NCI-H1092 (cell line): Measurements from ENCODE around the gene PLCG2.
"Not testable (repeated sequence)": the region's sequence is repeated elsewhere in the genome, so short reads cannot be mapped to it uniquely, and the experiment has no call there.

Source experiments
- DNase-seq: peaks from one replicate; lab custom pipeline; 2025; lab: John Stamatoyannopoulos, UW

PLCG2 gene

DNA sequence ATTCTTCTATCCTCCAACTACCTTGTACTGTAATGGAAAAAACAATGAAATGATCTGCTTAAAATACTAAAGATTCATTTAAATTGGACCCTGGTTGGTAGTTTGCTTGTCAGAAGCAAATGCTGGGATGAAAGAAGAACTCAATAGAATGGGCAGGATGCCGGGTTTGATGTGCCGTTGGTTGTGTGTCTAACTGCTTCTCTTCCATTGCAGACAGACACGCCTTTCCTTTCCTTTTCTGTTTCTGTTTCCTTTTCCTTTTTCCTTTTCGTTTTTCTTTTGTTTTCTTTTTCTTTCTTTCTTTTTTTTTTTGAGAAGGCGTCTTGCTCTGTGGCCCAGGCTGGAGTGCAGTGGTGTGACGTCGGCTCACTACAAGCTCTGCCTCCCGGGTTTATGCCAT, 64.6 kb downstream of the PLCG2 start:
- DNase-seq: no peak

DNA sequence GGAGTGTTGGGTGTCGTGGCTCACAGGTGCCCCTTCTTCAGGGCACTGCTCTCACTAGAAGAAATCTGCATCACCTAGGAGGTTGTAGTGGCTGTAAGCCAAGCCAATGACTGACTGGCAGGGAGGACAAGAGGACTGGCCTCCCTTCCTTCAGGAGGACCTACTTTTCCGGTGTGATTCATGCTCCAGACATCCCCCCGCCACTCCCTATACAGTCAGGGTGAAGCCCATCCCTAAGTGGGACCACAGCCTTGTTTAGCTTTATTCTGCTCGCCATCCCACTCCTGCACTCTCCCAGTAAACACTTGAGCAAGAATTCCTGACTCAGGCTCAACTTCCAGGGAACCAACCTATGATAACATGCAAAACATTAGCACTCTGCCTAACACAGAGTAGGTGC, 67.0 kb downstream of the PLCG2 start:
- DNase-seq: no peak

DNA sequence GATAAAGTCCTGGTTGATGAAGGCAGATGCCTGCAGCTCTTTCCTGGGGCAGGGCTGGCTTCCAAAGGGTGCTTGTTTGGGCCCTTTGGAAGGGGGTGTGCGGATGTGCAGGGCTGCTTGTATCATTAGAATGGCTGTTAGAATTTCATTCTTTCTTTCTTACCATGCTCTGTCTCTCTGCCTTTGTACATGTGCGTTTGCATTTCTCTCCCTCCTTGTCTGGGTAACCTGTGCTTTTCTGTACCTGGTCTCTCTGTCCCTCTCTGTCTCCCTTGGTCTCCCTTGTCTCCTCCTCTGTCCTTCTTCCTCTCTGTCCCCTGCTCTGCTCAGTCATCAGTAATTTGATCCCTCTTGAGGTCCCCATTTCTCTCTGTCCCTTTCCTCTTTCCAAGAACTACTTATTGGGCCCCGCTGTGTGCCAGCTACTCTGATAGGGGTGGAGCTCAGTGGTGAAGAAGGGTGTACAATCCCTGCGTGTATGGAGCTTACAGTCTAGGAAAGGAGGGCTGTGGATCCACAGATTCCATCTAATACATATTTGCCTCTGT, 69.3 kb downstream of the PLCG2 start:
- DNase-seq: no peak

DNA sequence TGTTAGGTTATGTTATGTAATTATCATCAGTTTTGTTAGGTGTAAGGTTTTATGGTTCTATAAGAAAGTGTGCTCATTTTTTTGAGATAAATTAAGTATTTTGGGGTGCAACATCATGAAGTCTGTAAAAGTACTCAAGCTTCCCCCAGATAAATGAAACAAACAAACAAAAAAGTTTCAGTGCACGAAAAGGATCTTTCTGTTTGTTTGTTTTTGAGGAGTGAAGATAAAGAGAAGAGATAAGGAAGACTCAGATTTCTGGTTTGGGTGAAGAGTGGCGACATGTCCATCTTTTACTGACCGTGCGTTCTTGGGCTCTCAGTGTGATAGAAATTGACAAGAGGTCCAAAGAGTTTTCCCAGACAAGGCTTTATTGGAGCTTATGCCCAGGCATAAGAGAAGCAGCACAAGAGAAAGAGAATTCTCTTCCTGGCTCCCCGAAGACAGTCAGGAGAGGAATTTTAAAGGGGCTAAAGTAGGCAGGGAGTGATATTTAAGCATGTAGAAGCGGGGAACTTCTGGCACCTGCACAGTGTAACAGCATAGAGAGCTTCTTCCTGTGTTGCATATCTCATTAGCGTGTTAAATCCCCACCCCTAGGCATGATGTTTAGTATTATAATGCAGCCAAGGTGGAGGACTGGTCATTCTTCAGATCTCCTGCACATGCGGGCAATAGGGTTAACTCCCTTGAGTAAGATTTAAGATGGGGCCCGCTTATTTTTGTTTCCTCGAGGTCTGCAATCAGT, 71.3 kb downstream of the PLCG2 start:
- no peak for DNase-seq

DNA sequence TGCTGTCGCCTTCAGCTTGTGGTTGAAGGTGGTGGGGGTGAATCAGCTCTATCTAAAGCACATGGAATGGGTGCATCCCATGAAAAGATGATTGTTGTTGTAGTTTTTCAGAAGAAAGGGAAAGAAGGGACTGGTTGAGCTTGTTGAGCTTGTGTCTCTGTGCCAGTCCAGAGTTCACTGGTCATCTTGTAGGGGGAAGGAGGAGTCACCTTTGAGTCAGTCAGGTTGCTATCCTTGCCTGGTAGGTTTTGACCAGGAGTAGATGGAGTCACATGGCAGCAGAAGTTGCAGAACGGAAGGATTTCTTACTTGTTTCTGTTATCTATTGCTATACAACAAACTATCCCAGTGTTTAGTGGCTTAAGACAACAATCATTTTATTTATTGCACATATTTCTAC, 73.3 kb downstream of the PLCG2 start:
- DNase-seq: no peak

DNA sequence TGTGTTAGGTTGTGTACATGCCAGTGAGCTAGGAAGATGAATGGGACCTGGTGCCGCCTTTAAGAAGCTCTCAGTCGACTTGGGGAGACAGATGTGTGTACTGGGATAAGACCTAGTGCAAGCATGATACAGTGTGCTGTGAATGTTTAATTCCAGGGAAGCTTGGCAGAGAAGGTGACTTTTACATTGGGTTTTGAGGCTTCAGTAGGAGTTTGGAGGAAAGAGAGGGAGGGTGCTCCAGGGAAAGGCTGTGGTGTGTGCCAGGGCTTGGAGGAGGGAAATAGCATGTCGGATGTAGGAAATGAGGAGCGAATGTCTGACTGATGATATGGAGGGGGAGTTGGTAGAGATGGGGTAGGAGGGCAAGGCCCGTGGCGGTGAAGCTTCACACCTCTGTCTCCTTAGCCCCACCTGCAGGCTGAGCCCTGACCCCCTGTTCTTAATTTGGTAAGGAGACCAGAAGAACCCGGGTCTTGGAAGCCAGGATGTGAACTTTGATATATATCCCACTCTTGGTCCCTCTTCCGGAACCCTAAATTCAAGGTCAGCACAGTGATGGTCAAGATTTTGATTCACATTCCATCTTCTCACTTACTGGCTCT, 76.6 kb downstream of the PLCG2 start:
- no peak for DNase-seq

DNA sequence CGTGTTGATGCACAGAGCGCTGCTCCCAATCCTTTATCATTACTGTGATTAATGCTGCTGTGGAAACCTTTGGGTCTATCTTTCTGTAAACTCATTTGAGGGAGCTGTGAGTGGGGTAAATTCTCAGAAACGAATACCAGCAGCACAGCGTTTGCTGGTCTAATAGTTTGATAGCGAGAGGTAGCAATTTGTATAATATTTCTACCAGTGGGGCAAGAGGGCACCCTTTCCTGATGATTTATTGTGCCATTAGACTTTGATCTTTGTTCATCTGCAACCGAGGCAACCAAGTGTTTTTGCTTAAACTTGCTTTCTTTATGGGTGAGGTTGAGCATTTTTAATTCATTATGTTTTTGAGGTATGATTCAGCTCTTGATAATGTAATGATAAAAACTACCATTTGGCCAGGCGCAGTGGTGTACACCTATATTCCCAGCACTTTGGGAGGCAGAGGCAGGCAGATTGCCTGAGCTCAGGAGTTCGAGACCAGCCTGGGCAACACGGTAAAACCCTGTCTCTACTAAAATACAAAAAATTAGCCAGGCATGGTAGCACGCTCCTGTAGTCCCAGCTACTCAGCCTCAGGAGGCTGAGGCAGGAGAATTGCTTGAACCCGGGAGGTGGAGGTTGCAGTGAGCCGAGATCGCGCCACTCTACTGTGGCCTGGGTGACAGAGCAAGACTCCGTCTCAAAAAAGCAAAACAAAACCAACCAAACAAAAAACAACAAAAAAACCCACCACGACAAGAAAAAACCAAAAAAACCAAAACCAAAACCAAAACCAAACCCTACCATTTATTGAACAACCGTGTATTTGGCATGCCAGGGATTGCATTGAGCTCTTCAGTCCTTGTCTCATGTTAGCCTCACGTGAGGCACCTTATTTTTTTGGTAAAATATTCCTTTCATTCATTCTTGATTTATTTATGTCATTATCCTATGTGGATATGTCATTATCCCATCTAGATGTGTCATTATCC, 81.5 kb downstream of the PLCG2 start:
- DNase-seq: no peak

DNA sequence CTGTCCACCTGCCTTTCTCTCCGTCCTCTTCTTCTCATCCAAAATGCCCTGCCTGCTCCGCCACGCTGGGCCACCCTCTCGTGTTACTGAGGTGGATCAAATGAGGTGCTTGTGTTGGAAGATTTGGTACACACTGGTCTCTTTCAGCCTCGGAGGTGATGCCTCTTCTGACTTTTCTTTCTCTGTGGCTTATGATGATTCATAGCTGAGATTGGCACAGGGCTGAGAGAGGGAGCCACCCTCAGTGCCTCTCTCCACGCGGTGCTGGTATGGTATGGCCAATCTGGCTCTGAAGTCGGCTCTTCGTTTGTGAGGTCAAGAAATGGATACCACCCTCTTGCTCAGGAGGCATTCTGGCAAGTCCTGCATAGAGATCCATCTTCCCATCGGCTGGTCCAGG, 82.4 kb downstream of the PLCG2 start:
- no peak for DNase-seq

DNA sequence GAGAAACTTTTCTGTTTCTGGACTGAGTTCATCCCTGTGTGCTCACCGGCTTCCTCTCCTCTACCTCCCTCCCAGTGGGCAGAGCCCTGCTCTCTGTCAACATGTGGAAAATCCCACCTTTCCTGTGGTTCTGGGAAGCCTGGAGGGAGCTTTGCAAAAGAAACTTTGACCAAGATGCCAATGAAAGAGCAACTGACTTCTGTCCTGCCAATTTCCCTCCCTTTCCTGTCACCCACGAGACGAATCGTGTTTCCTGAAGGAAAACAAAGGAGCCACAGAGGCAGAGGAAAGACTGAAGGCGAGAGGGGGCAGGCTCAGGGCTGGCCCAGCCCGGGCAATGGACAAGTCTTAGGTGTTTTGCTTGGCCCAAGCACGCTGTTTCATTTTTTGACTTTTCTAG, 82.8 kb downstream of the PLCG2 start:
- no peak for DNase-seq

DNA sequence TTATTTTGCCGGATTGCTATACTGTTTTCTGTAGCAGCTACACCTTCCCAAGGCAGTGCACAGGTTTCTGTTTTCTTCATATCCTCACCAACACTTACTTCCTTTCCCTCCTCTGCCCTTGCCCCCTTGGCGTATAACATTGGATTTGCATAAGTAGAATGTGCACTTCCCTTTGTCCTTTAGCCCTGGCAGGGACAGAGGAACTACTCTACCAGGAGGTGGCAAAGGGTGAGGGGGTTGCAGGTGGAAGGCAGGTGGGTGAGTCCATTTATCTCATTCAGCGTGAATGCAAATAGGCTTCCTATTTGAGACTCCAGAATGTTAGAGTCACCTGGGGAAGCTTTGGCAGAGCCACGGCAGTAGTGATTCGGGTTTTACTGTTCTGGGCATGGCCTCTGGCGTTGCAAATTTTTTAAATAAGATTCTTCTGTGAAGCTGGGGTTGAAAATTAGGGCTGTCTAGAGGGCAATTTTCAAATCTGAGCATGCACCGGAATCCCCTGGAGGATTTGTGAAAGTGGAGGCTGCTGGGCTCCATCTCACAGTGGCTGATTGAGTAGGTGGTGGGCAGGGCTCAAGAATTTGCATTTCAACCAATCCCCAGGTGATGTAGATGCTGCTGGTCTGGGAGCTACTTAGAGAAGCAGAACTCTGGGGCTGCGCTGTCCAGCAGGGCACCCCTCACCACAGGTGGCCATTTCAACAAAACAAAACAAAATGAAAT, 84.7 kb downstream of the PLCG2 start:
- DNase-seq: no peak

DNA sequence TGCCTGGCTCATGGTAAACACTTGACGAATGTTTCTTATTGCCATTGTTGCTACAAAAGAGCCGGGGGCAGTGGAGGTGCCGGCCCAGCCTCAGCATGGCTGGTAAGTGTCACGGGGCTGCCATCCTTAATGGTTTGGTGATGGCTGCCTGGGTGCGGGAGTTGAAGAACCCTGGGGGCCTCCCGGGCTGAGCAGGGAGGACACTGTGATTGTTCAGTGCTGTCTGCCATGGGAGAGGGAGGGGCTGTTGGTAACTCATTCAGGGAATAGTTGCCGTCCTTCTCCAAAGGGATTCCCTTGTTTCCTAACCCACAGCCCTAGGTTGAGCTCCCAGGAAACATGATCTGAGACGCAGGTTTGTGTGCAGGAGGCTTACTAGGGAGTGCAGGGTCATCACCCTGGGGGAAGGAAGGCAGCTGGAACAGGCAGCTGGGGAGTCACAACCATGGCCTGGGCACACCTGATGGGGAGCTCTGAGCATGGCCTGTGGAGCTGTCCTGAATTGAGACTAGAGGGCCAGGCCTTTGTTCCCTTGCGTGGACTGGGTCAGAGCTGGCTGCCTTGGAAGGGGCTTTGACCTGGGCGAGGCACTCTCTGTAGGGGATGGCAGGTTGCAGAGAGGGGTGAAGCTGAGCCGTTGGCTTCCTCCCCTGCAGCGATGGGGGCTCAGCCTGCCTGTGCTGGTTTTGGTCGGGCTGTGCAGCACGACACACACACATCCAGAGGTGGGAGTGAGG, 85.7 kb downstream of the PLCG2 start:
- no peak for DNase-seq

DNA sequence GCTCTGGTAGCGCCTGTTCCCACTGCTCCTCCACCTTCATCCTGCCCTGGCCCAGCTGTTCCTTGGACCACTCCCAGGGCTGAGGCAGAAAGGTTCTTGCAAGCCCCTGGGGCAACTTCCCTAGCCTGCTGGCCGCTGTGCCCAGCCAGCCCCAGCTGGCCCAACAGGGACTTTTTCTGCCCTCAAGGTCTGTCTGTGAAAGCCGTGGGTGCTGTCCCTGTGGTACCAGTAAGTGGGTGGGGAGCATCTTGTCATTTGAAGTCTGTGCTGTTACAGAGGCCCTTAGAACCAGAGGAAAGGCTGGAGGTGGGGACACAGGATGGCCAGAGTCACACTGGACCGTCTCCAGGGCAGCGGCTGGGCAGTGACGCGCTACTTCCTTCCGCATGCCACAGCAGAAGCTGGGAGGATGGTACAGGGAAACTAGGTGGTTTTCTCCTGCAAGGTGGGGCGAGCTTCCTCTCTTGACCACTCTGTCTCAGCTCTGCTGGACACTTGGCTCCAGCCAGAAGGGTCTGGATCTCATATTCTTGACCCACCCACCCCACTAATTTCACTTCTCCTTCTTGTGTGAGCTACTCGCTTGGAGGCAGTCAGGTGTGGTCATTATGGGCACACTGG, 87.8 kb downstream of the PLCG2 start:
- DNase-seq: no peak

DNA sequence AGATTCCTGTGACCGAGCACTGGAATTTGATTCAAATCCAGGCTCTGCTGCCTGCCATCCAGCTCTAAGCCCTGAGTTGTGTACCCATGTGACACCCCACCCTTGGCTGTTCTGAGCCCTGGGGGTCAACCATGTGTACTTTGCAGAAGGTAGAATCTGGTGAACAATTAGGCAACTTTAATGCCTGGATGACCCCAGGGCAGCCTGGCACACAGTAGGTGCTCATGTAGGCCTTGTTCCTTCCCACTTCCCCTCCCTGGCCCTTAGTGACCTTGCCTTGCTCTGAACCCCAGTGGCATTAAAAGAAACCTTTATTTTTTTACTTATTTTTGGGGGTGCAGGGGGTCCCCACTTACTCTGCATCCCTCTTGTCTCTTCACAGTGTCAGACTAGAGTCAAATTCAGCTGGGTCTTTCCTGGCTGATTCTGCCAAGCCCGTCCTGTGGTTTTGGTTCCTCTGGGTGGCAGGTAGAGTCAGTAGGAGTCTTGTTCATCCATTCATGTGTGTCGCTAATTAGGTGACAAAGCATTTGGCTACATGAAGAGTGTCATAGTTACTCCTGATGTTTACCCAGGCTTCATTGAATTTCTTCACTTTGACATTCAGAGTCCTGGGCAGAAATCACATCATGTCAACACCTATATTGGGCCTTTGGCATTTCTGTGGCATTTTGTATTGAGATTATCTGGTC, 89.1 kb downstream of the PLCG2 start:
- no peak for DNase-seq

DNA sequence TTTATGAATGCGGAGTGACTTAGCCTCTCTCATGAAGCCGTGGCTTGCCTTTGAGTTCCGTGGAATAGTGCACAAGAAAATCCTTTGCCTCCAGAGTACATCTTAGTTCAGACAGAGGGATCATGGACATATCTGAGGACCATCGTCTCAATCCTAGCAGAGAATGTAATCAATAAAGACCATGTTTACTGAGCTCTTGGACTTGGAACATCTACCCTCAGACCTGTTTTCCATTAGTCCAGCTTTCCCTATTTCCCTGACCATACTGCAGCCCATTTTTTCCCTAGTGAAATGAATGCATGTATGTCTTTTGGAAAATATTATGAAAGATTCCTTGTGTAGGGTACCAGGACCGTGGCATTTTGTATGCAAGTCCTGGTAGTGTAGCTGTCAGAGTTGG, 90.2 kb downstream of the PLCG2 start:
- no peak for DNase-seq

DNA sequence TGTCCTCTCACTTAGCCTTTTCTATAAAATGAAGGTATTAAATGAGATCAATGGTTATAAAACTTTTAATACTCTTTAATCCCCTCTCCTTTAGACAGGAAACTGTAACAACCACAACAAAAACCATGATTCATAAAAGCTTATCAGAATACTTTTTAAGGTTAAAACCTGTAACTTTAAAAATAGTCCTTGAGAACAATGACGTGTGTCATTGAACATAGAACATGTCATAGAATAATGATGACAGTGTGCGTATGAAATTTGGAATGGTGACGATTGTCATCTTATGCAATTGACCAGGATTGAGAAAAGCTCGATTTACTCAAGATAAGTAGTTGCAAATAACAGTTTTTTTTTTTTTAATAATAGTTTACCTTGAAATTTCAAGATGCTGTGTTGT, 94.1 kb downstream of the PLCG2 start:
- no peak for DNase-seq

DNA sequence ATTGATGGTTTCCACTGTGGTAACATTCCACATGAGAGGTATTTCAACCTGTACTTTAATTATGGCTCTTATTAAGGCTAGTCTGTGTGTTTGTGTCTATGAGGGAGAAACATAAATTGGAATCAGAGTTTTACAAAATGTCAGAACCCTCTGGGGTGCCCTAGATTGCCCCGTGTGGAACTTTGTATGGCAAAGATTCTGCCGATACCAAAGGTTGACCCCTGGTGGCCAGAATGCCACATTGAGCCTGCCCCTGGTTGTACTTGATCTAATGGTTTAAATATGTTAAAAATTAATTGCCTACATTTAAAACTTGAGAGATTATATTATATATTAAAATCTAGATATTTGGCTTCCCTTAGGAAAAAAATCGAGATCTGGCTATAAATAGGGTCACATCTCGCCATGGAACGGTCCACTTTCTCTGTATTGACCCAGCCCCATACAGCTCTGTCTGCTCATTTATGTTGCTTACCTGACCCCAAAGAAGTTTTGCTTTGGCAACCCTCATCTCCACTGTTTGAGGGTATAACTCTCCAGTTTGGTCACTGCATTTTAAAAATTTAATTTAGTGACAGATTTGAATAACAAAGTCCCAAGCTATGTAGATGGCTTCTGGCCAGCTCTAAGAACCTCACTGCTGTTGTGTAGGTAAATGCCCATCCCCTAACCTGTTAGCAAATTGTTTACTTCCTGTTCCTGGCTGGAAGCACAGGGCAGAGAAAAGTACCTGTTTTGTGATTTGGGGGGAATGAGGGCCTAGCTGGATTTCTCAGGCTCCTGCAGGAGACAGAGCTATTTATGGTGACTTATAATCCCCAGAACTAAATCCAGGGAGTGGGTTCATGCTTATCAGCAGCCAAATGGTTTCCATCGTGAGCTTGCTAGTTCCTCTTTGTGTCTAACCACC, 95.0 kb downstream of the PLCG2 start:
- DNase-seq: no peak

DNA sequence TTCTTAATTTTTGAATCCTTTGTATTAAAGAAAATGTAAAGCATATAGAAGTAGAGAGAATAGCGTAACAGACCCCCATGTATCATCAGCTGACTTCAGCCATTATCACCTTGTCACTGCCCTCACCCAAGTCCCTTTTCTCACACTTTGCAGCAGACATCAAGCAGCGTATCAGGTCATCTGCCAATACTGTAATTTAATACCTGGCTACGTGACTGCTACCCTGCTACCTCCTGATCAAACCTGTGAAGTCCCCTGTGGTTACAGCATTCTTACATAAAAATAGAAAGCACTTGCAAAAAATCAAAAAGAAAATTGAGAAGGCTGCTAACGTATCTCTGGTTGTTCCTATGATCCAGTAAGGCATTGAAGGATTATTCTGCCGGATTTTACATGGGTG, 96.4 kb downstream of the PLCG2 start:
- no peak for DNase-seq

DNA sequence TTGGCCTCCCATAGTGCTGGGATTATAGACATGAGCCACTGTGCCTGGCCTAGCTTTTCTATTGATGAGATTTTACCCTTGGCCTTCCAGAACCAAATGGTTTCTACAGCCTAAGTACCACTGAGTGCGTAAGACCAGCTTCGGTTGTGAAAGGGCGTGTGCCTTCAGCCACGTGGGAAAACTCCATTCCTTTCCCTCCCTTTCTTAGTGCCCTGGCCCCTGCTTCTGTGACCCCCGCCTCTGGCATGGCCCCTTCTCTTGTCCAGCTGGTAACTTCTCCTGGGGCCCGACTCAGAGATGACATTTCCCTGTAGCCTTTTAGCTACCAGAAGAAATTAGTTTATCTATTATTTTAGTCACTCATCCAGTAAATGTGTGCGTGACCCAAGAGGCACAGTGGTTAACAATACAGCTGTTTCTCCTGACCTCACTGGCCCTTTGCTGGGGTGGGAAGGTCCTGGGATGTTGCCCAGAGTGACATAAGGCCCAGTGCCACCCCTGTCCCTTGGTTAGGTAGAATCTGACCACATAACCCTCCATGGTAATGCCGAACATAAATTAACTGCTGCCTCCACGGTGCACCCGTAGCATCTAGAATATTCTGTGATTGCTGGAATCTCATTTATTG, 97.3 kb downstream of the PLCG2 start:
- DNase-seq: no peak

DNA sequence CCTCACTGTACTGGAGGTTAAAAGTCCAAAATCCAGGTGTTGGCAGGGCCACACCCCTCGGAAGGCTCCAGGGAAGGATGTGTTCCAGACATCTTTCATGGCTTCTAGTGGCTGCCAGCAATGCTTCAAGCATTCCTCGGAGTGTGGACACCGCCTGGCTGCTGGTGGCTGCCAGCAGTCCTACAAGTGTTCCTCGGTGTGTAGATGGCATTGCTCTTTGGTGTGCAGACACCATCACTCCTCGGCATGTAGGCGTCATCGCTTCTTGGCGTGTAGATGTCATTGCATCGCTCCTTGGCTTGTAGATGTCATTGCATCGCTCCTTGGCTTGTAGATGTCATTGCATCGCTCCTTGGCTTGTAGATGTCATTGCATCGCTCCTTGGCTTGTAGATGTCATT, 98.4 kb downstream of the PLCG2 start:
- not testable (repeated sequence) for DNase-seq
